HuH-7.5 (cell line): ENCODE data around the gene PRKCZ.

Experiments
- DNase-seq: peaks from one replicate; pipeline ENCODE4 v3.0.0; 2011; ENCODE audit warnings: low spot score

Gene PRKCZ

DNA sequence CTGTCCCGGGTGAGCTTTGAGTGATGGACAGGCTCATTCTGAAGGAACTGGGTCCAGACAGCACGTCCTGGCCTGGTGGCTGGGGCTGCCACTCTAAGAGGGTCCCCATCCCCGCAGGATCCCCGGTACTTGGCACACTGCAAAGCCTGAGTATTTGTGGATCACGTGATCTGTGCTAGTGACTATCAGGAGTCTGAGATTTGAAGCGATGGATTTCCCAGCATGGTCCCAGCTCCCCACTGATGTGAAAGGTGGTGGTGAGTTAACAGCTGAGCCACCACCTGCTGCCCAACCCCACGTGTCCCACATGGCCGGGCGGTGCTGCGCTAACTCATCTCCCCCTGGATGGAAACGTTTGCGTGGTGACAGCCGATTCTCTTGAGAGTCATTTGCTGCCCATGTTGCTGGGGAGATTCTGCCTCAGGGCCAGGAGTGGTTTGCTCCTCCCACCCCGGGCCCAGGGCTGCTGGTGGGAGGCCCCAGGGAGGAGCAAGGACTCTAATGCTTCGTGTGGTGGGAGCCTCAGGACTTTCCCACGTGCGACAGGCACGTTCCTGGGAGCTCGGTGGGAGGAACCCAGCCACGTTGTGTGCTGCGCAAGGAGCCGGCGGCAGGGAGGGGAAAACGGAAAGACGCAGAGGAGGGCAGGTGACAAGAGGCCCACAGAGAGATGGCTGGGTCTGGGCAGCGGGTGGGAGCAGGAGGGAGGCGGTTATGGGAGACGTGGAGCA lies 129.2 kb downstream of the PRKCZ start:
- no peak for DNase-seq

DNA sequence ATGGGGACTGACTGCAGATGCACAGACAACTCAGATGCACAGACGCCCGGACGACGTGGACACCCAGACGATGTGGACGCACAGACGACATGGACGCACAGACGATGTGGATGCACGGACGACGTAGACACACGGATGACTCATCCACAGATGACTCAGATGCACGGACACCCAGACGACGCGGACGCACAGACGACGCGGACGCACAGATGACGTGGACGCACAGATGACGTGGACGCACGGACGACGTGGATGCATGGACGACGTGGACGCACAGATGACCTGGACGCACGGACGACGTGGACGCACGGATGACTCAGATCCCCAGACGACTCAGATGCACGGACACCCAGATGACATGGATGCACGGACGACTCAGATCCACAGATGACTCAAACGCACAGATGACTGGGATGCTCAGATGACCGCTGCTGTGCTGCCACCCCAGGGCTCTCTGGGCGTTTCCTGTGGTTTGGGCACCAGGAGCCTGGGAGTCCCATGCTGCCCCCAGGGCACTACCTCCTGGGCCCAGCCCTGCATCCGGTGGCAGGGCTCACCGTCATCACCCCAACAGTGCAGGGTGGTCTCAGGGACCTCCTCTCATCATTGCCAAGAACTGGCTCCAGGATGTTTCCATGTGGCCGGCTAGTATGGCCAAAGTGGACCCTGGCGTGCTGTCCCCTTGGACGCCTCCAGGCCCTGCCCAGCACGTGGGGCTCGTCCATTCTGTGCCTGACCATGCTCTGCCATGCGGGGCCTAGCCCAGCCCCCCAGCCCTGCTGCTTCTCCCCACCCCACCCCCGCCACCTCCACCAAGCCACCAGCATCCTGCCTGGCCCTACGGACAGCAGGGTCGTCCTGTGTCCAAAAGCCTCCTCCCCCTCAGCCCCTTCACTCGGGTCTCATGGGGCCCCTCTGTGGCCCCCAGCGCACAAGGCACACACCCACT lies 130.4 kb downstream of the PRKCZ start:
- DNase-seq = no peak

DNA sequence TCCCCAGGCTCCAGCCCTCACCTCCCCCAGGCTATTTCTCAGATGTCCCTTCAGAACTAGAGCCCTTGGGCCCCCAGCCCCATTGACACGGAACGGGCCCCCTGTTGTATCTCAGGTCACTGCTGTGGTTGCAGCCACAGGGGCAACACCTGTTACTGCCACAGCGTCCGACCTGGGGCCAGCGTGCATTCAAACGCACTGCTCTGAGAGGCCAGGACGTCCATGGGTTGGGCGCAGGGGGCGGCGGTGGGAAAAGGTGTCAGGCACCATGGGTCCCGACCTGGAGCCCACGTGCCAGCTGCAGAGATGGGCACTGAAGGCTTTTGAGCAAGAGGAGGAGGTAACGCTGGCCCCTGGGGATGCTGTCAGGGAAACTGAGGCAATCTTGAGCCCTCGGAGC lies 131.1 kb downstream of the PRKCZ start:
- DNase-seq = no peak

DNA sequence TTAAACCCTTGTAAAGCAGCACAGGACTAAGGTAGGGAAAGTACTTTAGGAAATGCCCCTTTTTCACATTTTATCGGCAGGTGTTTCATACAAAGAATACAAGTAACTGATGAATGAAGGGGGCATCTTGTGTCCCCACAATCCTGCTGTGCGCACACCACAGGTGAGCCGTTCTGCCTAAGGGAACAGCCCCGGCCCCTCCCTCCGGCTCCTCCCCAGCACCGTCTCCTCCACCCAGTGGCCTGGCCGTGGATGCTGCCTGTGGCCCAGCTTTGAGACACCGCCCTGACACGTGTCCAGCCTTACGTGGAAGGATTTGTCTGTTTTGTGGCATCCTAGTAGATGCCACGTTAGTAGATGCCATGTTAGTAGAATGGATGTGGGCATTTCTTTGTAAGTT lies 131.5 kb downstream of the PRKCZ start:
- DNase-seq = no peak

DNA sequence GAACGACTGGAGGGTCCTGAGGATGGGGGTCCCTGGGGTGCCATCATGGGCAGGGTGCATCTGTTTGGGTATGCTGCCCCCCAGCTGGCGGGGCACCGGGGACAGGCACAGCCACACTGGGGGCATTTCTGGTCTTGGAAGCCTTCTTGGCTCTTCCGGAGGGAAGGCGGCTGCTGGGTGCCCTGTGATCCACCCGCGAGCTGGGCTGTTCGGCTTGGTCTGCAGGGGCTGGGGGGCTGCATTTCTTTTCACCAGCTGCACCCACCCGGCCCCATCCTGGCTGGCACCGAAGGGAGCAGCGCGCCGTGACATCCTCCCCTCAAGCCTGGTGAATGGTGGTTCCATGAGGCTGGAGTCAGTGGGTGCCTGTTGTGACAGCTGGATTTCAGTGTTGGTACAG lies 132.2 kb downstream of the PRKCZ start:
- no peak for DNase-seq

DNA sequence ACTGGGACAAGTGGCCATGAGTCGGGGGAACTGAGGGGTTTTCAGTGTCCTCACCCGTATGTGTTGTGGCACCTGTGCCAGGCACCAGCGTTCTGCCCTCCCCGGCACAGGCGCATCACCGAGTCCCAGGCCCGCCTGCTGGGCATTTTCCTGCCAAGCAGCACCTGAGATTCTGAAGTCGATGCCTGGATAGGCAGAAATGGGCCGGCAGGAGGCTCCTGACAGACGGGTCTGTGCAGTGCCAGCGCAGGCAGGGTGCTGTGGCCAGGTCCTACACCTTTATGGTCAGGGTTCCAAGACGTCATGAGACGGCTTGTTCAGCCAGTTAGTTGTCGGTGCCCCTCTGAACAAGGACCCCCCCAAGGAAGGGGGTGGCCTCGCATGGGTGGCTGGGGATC lies 133.7 kb downstream of the PRKCZ start:
- DNase-seq = no peak

DNA sequence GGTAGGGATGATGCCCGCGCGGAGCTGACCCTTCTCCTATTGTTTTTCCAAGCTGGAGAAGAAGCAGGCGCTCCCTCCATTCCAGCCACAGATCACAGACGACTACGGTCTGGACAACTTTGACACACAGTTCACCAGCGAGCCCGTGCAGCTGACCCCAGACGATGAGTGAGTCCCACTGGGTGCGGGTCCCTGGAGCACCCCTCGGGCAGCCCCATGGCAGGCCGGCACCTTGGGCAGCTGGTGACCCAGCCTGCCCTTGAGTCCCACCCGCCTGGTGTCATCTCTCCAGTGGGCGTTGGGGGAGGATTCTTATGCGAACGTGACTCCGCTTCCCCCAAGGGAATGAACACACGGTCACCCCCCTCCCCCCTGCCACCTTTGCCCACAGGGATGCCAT lies 134.3 kb downstream of the PRKCZ start:
- DNase-seq = no peak

DNA sequence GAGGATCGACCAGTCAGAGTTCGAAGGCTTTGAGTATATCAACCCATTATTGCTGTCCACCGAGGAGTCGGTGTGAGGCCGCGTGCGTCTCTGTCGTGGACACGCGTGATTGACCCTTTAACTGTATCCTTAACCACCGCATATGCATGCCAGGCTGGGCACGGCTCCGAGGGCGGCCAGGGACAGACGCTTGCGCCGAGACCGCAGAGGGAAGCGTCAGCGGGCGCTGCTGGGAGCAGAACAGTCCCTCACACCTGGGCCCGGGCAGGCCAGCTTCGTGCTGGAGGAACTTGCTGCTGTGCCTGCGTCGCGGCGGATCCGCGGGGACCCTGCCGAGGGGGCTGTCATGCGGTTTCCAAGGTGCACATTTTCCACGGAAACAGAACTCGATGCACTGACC lies 134.7 kb downstream of the PRKCZ start:
- DNase-seq = no peak

DNA sequence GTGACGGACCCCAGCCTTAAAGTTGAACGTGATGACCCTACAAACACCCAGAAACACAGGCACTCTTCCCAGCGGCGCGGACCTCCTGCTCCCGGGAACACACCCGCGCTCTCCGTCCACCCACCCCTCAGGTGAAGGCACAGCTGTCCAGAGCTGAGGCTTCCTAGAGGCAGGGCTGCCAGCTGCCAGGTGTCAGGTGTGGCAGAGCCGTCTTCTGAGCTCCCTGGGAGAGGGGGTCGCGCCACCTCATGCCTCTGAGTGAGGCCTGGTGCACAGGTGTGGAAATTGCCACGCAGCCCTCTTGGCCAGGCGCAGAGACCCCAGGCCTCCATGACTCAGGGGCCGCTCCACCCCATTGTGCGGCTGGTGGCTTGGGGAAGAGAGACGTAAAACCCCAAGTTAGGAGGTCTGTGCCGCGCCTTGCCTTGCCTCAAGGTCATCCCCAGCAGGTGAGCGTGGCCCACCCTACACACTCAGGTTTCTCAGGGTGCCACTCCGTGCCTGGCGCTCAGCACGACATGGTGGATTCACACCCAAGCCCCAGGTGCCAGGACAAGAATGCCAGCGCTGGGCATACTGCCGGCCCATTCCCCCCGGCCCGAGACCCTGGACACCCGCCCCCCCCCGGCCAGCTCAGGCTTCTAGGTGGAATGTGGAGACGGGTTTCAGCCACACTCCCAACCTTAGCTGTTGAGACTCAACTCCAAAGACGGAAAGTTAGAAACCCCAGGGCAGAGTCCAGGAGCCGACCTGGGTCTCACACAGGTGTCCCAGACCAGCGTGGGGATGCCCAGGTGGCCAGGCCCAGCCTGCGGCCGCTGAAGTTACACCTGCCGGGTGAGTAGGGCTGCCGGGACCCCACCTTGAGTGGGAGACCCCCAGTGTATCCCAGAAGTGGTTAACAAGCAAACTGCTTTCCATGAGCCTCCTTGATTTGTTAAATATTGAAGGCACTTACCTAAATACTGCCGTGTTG lies 136.0 kb downstream of the PRKCZ start:
- no peak for DNase-seq

DNA sequence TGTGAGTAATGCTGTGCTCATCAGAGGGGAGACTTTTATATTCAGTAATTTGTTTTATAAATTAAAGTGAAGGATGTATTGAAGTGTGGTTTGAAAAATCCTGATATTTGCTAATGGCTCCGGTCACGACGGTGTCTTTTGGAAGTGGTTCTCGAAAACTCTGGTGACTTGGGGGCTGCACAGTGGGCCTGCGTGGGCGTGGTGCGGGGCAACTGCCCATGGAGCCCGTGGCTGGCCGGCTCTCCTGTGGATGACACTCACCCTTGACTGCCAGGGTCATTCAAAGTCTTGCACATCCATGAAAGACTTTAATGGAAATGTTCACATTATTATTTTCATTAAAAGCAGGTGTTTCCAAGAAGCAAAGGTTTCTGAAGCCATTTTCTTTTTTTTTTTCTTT lies 136.7 kb downstream of the PRKCZ start:
- no peak for DNase-seq

DNA sequence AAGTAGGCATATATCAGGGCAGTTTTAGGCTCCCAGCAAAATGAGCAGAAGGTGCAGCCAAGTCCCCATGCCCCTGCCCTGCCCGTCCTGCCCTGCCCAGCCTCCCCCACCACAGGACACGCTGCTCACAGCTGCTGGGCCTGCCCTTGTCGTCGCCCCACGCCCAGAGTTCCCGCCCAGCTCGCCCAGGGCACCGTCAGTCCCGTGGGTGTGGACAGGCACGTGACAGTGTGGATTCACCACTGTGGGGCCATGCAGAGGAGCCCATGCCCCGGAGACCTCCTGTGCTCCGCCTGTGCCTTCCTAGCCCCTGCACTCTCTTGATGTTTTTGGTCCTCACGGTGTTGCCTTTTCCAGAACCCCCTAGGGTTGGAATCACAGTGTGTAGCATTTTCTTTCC lies 137.4 kb downstream of the PRKCZ start:
- DNase-seq = no peak

DNA sequence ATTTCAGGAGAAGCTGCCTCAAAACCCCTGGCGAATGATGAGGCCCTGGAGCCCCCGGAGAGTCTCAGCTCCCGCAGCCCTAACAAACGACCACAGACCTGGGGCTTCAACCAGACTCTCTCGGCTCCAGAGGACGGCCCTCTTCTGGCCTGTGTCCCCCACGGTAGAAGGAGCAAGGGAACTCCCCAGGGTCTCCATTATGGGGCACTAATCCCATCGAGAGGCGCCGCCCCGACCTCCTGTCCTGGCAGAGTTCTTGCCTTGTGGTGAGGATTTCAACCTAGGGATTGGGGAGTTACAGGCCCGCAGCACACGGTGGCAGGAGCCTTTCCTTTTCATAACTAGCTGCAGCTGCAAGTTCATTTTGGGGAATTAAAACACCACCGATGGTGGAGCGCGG lies 138.1 kb downstream of the PRKCZ start:
- no peak for DNase-seq

DNA sequence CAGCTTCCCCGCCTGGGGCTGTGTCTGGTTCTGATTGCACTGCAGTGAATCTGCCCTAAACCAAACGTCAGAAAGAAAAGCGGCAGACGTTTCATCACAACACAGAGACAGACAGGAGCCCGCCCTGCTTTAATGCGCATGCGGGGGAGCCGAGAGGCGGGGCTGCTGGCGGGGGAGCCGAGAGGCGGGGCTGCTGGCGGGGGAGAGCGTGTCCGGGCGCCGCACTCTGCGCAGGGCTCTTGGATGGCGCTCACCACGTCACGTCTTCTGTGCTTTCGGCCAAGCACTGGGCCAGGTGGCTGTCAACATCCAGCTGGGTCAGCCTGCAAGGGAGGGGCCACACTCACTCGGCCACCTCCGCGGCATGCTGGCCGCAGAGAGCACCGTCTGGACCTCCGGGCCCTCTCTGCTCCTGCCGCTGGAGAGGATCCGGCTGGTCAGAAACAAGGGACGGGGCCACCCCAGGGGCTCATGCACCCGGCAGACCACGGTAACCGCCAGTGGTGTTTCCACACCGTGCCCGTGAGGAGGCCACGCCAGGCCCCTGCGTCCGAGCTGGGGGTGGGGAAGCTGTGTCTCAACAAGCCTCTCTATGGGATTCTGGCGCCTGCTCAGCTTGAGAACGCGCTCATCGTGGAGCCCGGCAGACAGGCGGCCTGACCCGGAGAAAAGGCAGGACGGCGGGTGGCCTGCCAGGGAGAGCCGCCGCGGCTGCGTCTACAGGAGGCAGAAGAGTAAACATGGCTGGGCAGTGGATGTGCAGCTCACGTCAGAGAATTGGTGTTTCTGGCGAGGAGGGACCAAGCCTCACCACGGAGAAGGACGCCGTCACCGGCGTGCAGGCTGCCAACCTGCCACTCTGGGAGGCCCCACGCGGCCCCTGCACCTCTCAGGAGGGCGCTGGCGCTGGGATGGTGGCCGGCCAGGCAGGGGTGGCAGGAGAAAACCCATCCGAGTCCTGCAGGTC lies 139.5 kb downstream of the PRKCZ start:
- peak; percentile 97 for DNase-seq

DNA sequence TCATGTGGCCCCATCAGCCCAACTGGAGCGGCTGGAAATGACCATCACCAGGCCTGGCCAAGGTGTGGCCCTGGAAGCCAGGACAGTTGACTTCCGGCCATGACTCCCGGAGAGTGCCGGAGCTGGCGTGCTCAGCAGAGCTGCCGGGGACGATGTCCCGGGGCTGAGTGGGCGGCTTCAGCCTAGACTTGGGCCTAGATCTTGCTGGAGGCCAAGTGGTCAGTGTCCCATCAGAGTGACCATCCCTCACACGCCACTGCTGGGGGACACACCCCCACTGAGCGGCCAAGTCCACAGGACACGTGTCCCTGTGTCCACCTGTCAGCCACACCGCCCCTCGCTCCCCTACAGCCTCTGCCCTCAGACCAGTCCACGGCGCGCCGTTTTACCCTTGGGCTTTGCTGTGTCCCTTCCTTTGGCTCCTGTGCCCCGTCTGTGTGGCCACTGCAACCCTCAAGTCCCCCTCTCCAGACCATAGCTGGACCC lies 140.3 kb downstream of the PRKCZ start:
- no peak for DNase-seq

DNA sequence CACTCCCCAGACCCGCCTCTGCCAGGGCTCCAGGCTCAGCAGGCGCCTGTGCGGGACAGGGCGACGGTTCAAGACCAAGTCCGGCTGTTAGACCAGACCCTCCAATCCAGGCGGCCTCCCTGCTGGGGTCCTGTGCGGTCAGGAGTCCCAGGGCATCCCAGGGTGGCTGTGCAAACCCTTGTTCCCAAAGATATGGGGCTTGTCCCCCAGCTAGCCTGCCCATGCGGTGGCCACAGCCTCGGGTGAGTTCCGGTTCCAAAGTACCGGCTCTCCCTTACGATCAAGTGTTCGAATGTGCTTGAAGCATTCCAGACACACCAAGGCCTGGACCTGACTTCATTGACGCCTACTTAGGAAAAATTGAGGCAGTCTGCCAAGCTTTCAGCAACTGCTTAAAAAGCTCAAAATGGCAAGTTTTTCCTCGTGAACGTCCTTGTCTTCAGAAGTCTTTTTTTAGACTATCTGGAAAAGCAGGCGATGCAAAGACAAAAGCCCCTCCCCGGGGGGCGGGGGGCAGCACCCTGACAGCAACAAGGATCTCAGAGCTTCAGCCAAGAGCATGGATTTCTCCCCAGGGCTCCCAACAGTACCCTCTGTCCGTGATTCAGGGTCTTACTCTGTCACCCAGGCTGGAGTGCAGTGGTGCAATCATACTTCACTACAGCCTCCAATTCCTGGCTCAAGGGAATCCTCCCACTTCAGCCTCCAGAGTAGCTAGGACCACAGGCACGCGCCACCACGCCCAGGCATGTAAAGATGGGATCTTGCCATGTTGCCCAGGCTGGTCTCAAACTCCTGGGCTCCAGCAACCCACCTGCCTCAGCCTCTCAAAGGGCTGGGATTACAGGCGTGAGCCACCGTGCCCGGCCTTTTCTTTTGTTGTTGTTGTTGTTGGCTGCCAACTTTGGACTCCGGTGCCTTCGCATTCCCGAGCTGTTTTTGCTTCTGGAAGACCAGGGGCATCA lies 142.1 kb downstream of the PRKCZ start:
- DNase-seq = no peak

DNA sequence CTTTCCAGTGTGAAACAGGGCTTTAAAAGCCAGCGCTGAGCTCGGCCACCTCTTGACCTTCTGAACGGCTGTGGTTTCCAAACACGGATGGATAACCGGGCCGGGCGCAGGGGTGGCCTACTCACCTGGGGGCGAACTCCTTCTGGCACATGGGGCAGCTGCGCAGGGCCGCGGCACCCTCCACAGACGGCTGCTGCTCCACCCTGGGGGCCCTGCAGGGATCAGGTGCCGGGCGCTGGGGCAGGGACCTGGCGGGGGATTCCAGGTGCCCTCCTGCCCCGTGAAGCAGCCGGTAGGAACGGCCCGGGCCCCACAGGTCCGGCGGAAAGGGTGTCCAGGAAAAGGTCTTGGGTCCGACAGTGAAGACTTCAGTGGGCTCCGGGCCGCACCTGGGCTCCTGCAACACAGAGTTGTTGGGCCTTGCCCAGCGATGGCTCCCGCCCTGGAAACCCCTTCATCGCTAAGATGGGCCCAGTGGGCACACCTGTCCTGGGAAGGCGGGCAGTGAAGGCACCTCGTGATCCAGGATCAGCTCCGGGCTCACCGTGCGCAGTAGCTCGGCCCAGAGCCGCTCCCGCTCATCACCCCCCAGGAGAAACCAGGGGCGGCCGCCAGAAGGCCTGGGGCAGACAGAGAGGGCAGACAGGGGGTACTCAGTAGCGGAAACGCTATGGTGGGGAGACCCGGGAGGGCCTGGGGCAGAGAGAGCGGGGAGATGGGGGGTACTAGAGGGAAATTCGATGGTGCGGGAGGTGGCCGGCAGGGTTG lies 143.5 kb downstream of the PRKCZ start:
- no peak for DNase-seq

DNA sequence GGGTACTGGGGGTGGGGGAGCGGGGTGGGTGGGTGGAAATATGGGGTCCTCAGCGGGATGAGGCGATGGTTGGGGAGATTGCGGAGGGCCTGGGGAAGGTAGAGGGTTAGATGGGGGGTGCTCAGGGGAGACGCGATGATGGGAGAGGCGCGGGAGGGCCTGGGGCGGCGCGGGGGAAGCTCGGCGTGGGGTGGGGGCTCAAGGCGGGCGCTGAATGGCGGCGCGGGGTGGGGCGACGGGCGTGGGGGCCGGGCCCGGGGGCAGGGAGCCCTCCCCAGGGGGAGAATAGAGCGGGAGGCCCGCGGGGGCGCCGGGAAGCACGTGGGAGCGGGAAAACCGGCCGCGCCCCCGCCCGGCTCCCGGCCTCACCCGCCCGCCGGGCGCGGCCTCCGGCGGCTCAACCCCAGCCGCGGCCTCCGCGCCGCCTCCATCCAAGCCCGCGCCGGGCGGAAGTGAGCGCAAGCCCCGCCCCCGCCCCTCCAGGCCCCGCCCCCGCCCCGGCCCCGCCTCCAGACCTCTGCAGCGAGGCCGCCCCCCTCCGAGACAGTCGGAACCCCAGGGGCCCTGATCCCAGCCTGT lies 144.2 kb downstream of the PRKCZ start, which contains the start of gene FAAP20:
TSS of gene FAAP20 (minus strand) at position 454 of the 579 bp plus-strand sequence. CDS start at position 431, 23 bp downstream.
- peak; percentile 77 for DNase-seq
